GM12878 (cell line): ENCODE data around the gene ENG. TPM values are rescaled to one million over a fixed set of nuclear protein-coding genes. Genes with fewer than 3 reads are reported as not detected.
A peak's percentile ranks its signal among the peaks of the same experiment; 100 is the strongest.

Experiments
- ATAC-seq: fragments of 200-7000 bp; cut with Tn5 transposase; 3 replicates; pipeline ENCODE4 v1.9.1; 2020; ENCODE audit warnings: mild to moderate bottlenecking, moderate library complexity
- BruUV-seq: library from RNA; stranded (reverse); fragments of 400-500 nt; replicated peaks from 2 replicates; lab custom pipeline; 2021; lab: Mats Ljungman, UMichigan
- CTCF ChIA-PET: fragments of 300-600 bp; sonication (Branson Sonifier 250); formaldehyde crosslinking; extraction: SDS; loops from one replicate; lab custom pipeline; 2021; ENCODE audit warnings: inconsistent platforms; lab: Yijun Ruan, JAX
- POLR2A ChIA-PET: fragments of 350-600 bp; formaldehyde crosslinking; extraction: SDS; loops from one replicate; lab custom pipeline; 2021; ENCODE audit warnings: inconsistent platforms; lab: Charles Lee
- RAD21 ChIA-PET: fragments of 300-600 bp; sonication (Branson Sonifier 250); formaldehyde crosslinking; loops from one replicate; lab custom pipeline; 2023; ENCODE audit warnings: antibody characterized with exemption; ENCODE audit not compliant: unreplicated experiment; lab: Charles Lee
- SMC1A ChIA-PET: fragments of 300-600 bp; sonication (Branson Sonifier 250); formaldehyde crosslinking; loops from one replicate; lab custom pipeline; 2023; ENCODE audit not compliant: unreplicated experiment, uncharacterized antibody; lab: Charles Lee
- DNase-seq: peaks from one replicate; pipeline ENCODE4 v3.0.0-alpha.2; 2011; ENCODE audit warnings: low read depth, low spot score
- FAIRE-seq: peaks from 3 replicates; lab custom pipeline; 2011; peaks lifted over from hg19 to GRCh38; lab: Jason Lieb, UNC
- H2AFZ ChIP-seq: 2 replicates; pipeline ENCODE4 v1.6.0; 2011; ENCODE audit warnings: low read depth, low read length, control low read depth; ENCODE audit not compliant: control insufficient read depth
- H3K27ac ChIP-seq: 2 replicates; pipeline ENCODE4 v1.5.1; 2011; ENCODE audit warnings: control low read depth; ENCODE audit not compliant: control insufficient read depth, insufficient read depth
- H3K27me3 ChIP-seq, 2 experiments: replicated peaks in 1 of 2; 2 replicates each; pipeline versions ENCODE4 v1.6.0 to v1.6.1; 2011; ENCODE audit warnings: low read length in 1 of 2; ENCODE audit not compliant: control insufficient read depth in 2 of 2, insufficient read depth in 2 of 2
- H3K36me3 ChIP-seq, 2 experiments: 2 replicates each; pipeline ENCODE4 v1.5.1; 2011; ENCODE audit warnings: low read length in 1 of 2; ENCODE audit not compliant: control insufficient read depth in 2 of 2, insufficient read depth in 2 of 2
- H3K4me1 ChIP-seq: 2 replicates; pipeline ENCODE4 v1.6.1; 2011; ENCODE audit warnings: mild to moderate bottlenecking, low read length, moderate library complexity, mixed read lengths; ENCODE audit not compliant: control insufficient read depth, insufficient read depth
- H3K4me2 ChIP-seq: 2 replicates; pipeline ENCODE4 v1.6.0; 2011; ENCODE audit warnings: control low read depth; ENCODE audit not compliant: control insufficient read depth, insufficient read depth
- H3K4me3 ChIP-seq: fragments of 200-600 bp; sonication (generic); 2 replicates; pipeline ENCODE4 v1.5.1; 2016
- H3K79me2 ChIP-seq: 2 replicates; pipeline ENCODE4 v1.6.0; 2011; ENCODE audit warnings: low read length; ENCODE audit not compliant: control insufficient read depth, insufficient read depth
- H3K9ac ChIP-seq: 2 replicates; pipeline ENCODE4 v1.8.0; 2011; ENCODE audit warnings: low read length, control low read depth, mixed read lengths; ENCODE audit not compliant: control insufficient read depth, insufficient read depth
- H3K9me3 ChIP-seq: replicated peaks from 3 replicates; pipeline ENCODE4 v1.5.1; 2011; ENCODE audit warnings: mild to moderate bottlenecking, low read length; ENCODE audit not compliant: control insufficient read depth, insufficient read depth
- H4K20me1 ChIP-seq: 2 replicates; pipeline ENCODE4 v1.6.0; 2011; ENCODE audit not compliant: control insufficient read depth, insufficient read depth
- BCL3 ChIP-seq: IDR thresholded peaks from 2 replicates; pipeline ENCODE4 v1.6.1; 2011; ENCODE audit warnings: borderline replicate concordance, low read depth, mild to moderate bottlenecking, moderate library complexity, low read length; ENCODE audit not compliant: insufficient read depth, poor library complexity, severe bottlenecking
- BCLAF1 ChIP-seq: fragments of 450-650 bp; IDR thresholded peaks from 2 replicates; pipeline ENCODE4 v1.6.1; 2017; ENCODE audit warnings: antibody characterized with exemption, mild to moderate bottlenecking, moderate library complexity
- CHD2 ChIP-seq: IDR thresholded peaks from 2 replicates; pipeline ENCODE4 v1.6.1; 2011; ENCODE audit warnings: low read depth, low read length, improper control_type of control experiment, borderline replicate concordance
- DPF2 ChIP-seq: fragments of 450-650 bp; IDR thresholded peaks from 2 replicates; pipeline ENCODE4 v1.6.1; 2017; ENCODE audit warnings: mild to moderate bottlenecking
- FOXM1 ChIP-seq: IDR thresholded peaks from 2 replicates; pipeline ENCODE4 v1.6.1; 2012; ENCODE audit warnings: low read depth, mild to moderate bottlenecking, inconsistent platforms, low read length, moderate library complexity
- MYB ChIP-seq: fragments of 150-350 bp; IDR thresholded peaks from 2 replicates; pipeline ENCODE4 v1.6.1; 2014; ENCODE audit warnings: mild to moderate bottlenecking, low read depth, low read length, borderline replicate concordance
- NFYB ChIP-seq: IDR thresholded peaks from 2 replicates; pipeline ENCODE4 v1.6.1; 2011; ENCODE audit warnings: low read depth, mild to moderate bottlenecking, low read length, improper control_type of control experiment, moderate library complexity; ENCODE audit not compliant: insufficient read depth
- PML ChIP-seq: IDR thresholded peaks from 2 replicates; pipeline ENCODE4 v1.6.1; 2012; ENCODE audit warnings: low read length, inconsistent platforms
- POLR2A ChIP-seq: IDR thresholded peaks from 2 replicates; pipeline ENCODE4 v1.6.1; 2011; ENCODE audit warnings: low read depth, mild to moderate bottlenecking, low read length
- RELB ChIP-seq: fragments of 450-650 bp; IDR thresholded peaks from 2 replicates; pipeline ENCODE4 v1.6.1; 2017; ENCODE audit warnings: low read depth, mild to moderate bottlenecking, moderate library complexity
- SIX5 ChIP-seq: IDR thresholded peaks from 2 replicates; pipeline ENCODE4 v1.6.1; 2011; ENCODE audit warnings: mild to moderate bottlenecking, low read depth, low read length, moderate library complexity; ENCODE audit not compliant: severe bottlenecking
- SREBF2 ChIP-seq: IDR thresholded peaks from 2 replicates; pipeline ENCODE4 v1.6.1; 2012; ENCODE audit warnings: mild to moderate bottlenecking, low read length
- TBL1XR1 ChIP-seq: IDR thresholded peaks from 2 replicates; pipeline ENCODE4 v1.6.1; 2012; ENCODE audit warnings: low read depth, low read length, improper control_type of control experiment
- WGBS: methylation state at CpG from one replicate; pipeline ENCODE4 v1.1.6; 2016; ENCODE audit warnings: low lambda C conversion rate; ENCODE audit not compliant: insufficient replicate concordance, insufficient coverage; ENCODE audit errors: missing lambda C conversion rate; 5-methylcytosine and 5-hydroxymethylcytosine counted together
- in situ Hi-C: fragments of 300-500 bp; cut with MboI; formaldehyde crosslinking; loops from 9 replicates; pipeline ENCODE4 v1.14.3; 2018; ENCODE audit warnings: mixed read lengths
- intact Hi-C: fragments of 100-400 bp; cut with micrococcal nuclease; formaldehyde crosslinking; loops from one replicate; pipeline ENCODE4 v1.14.2; 2022; ENCODE audit not compliant: unreplicated experiment
- polyA plus RNA-seq, 11 experiments: library from polyadenylated mRNA; depleted of rRNA in 4 of 11; unstranded in 6 of 11; stranded (reverse) in 5 of 11; fragments of >200 nt; fragmentation: Nextera tagmentation in 4 of 11; fragmentation: Illumina TruSeq in 1 of 11; extraction: Ambion mirVana in 4 of 11; extraction: Trizol in 1 of 11; gene quantifications; 1 replicate in 1 of 11; 2 replicates in 10 of 11; pipeline versions ENCODE4 v1.2.1 to v1.2.3, GENCODE V29; 2011 to 2016; ENCODE audit warnings: inconsistent platforms in 2 of 11, missing spikeins in 2 of 11, low read depth in 1 of 11
- total RNA-seq, 4 experiments: library from RNA; depleted of rRNA in 3 of 4; stranded (reverse); fragments of >200 nt in 3 of 4; fragmentation: Illumina TruSeq in 1 of 4; extraction: Trizol in 1 of 4; gene quantifications; 2 replicates each; pipeline versions ENCODE4 v1.2.1 to v1.2.3, GENCODE V29; 2013 to 2021

The ENG gene
- total and polyA plus RNA-seq, 10 of the 15 experiments (the other 5 are each of a cell fraction or from before 2014, with no cell fraction given), result 0.14 to 10.1 (median 2.0) TPM

- TF ChIP-seq TBL1XR1 (0 out of 2 replicates have a peak, but pooled peaks have one; percentile 23), MYB (no peak), BCLAF1 (no peak)
- TF ChIP-seq, all 136 proteins: peak for 31
Observed at GRCh38 chr9:127779136-127779981, 75.1 kb downstream of the ENG start (continued).

- Histone ChIP-seq H3K36me3 (no peaks in the 10 kb centered on the region), H2AFZ (peak within 1 kb of the TSS; percentile 30), H3K79me2 (peaks cover 36% of the 10 kb centered on the region), H3K27ac (peak within 1 kb of the TSS; percentile 93), H3K4me1 (peaks cover 36% of the 10 kb centered on the region), H3K27me3 (no peaks in the 10 kb centered on the region), H3K9ac (peak within 1 kb of the TSS; percentile 64), H3K9me3 (no peaks in the 10 kb centered on the region), H3K4me2 (peak within 1 kb of the TSS; percentile 97), H4K20me1 (no peaks in the 10 kb centered on the region), H3K4me3 (peak within 1 kb of the TSS; percentile 100)
- no peak for DNase-seq
- intact Hi-C loops, result no loop called here
- FAIRE-seq, result peak; percentile 7
- ChIA-PET SMC1A (interaction anchor here (0.8 to 2.4 kb wide), 6 partner anchors 8 to 134 kb away, joined by 3 to 6 read pairs (median 4); partner anchors contain the start of gene TOR2A), POLR2A (interaction anchor here (0.6 to 3.6 kb wide), 12 partner anchors 8 to 324 kb away, joined by 3 to 42 read pairs (median 4); partner anchors contain the start of gene TOR2A), RAD21 (interaction anchor here (0.6 to 2.4 kb wide), 14 partner anchors 8 to 382 kb away, joined by 3 to 19 read pairs (median 5); partner anchors contain the start of genes SLC2A8, ST6GALNAC4 and TOR2A), CTCF (interaction anchor here (0.6 to 2.6 kb wide), 6 partner anchors 8 to 222 kb away, joined by 3 to 18 read pairs (median 5); partner anchors contain the start of gene TOR2A)
- 0% methylated on average over 13 of the region's 13 CpGs for WGBS
- ATAC-seq, result peak; percentile 63
- BruUV-seq, result TSS peak; percentile 69
- in situ Hi-C loops, result no loop called here
- TF ChIP-seq DPF2, result peak; percentile 55
- TF ChIP-seq SIX5, result no peak
- TF ChIP-seq NFYB, result no peak
- TF ChIP-seq FOXM1, result no peak
- TF ChIP-seq PML, result no peak
- 0 out of 2 replicates have a peak, but pooled peaks have one; percentile 14 for TF ChIP-seq RELB
- TF ChIP-seq POLR2A, result peak; percentile 72
- peak; percentile 47 for TF ChIP-seq BCL3
- TF ChIP-seq CHD2, result no peak
- no peak for TF ChIP-seq SREBF2
Observed at GRCh38 chr9:127778280-127779135, 76.0 kb downstream of the ENG start, which contains the start of gene SH2D3C. SH2D3C (minus strand) TSS chr9:127778666; CDS start chr9:127778627, 39 bp downstream.
